GM12878 (cell line): ENCODE measurements around the gene MDFI. TPM values are rescaled to one million over a fixed set of nuclear protein-coding genes. Genes with fewer than 3 reads are reported as not detected.
A peak's percentile ranks its signal among the peaks of the same experiment; 100 is the strongest.

Source experiments
- ATF7 ChIP-seq: fragments of 450-650 bp; IDR thresholded peaks from 2 replicates; pipeline ENCODE4 v1.6.1; 2016; ENCODE audit warnings: low read depth, mild to moderate bottlenecking
- CBX5 ChIP-seq: sonication (generic); IDR thresholded peaks from 2 replicates; pipeline ENCODE4 v1.6.1; 2016; ENCODE audit warnings: low read depth, moderate library complexity, mild to moderate bottlenecking, inconsistent platforms
- CHD2 ChIP-seq: IDR thresholded peaks from 2 replicates; pipeline ENCODE4 v1.6.1; 2011; ENCODE audit warnings: low read depth, low read length, improper control_type of control experiment, borderline replicate concordance
- CHD4 ChIP-seq: fragments of 200-600 bp; sonication (generic); IDR thresholded peaks from 2 replicates; pipeline ENCODE4 v1.6.1; 2016; ENCODE audit warnings: mild to moderate bottlenecking
- CREB1 ChIP-seq: IDR thresholded peaks from 2 replicates; pipeline ENCODE4 v1.6.1; 2012; ENCODE audit warnings: low read depth, mild to moderate bottlenecking, inconsistent platforms
- ELK1 ChIP-seq: IDR thresholded peaks from 2 replicates; pipeline ENCODE4 v1.6.1; 2012; ENCODE audit warnings: low read depth, low read length, improper control_type of control experiment
- FOXM1 ChIP-seq: IDR thresholded peaks from 2 replicates; pipeline ENCODE4 v1.6.1; 2012; ENCODE audit warnings: low read depth, mild to moderate bottlenecking, inconsistent platforms, low read length, moderate library complexity
- IKZF1 ChIP-seq: fragments of 450-650 bp; conservative IDR thresholded peaks from 2 replicates; pipeline ENCODE4 v1.6.1; 2017; ENCODE audit warnings: antibody characterized with exemption, mild to moderate bottlenecking
- IRF3 ChIP-seq: fragments of 450-650 bp; IDR thresholded peaks from 2 replicates; pipeline ENCODE4 v1.6.1; 2014; ENCODE audit warnings: mild to moderate bottlenecking
- KLF5 ChIP-seq: fragments of 450-650 bp; IDR thresholded peaks from 2 replicates; pipeline ENCODE4 v1.6.1; 2014; ENCODE audit warnings: mild to moderate bottlenecking; ENCODE audit not compliant: partially characterized antibody
- NBN ChIP-seq: fragments of 450-650 bp; IDR thresholded peaks from 2 replicates; pipeline ENCODE4 v1.6.1; 2016
- NFYA ChIP-seq: IDR thresholded peaks from 2 replicates; pipeline ENCODE4 v1.6.1; 2011; ENCODE audit warnings: low read depth, mild to moderate bottlenecking, low read length, improper control_type of control experiment, borderline replicate concordance
- NFYB ChIP-seq: IDR thresholded peaks from 2 replicates; pipeline ENCODE4 v1.6.1; 2011; ENCODE audit warnings: low read depth, mild to moderate bottlenecking, low read length, improper control_type of control experiment, moderate library complexity; ENCODE audit not compliant: insufficient read depth
- PAX5 ChIP-seq: IDR thresholded peaks from 2 replicates; pipeline ENCODE4 v1.6.1; 2011; ENCODE audit warnings: low read depth, low read length, borderline replicate concordance
- POLR2AphosphoS5 ChIP-seq: IDR thresholded peaks from 2 replicates; pipeline ENCODE4 v1.6.1; 2011; ENCODE audit warnings: mild to moderate bottlenecking, low read length, inconsistent platforms
- POU2F2 ChIP-seq: IDR thresholded peaks from 3 replicates; pipeline ENCODE4 v1.6.1; 2011; ENCODE audit warnings: low read depth, mild to moderate bottlenecking, low read length, borderline replicate concordance
- RB1 ChIP-seq: fragments of 450-650 bp; formaldehyde crosslinking; IDR thresholded peaks from 2 replicates; pipeline ENCODE4 v1.6.1; 2017; ENCODE audit warnings: mild to moderate bottlenecking, borderline replicate concordance
- SMAD5 ChIP-seq: IDR thresholded peaks from 2 replicates; pipeline ENCODE4 v1.6.1; 2016; ENCODE audit warnings: antibody characterized with exemption, low read depth
- TCF3 ChIP-seq: IDR thresholded peaks from 2 replicates; pipeline ENCODE4 v1.6.1; 2012; ENCODE audit warnings: low read depth, mild to moderate bottlenecking, low read length, borderline replicate concordance; ENCODE audit not compliant: insufficient read depth
- USF1 ChIP-seq: IDR thresholded peaks from 2 replicates; pipeline ENCODE4 v1.6.1; 2011; ENCODE audit warnings: borderline replicate concordance, low read depth, mild to moderate bottlenecking, moderate library complexity, mixed read lengths, low read length; ENCODE audit not compliant: insufficient read depth; ENCODE audit errors: extremely low read length
- WRNIP1 ChIP-seq: IDR thresholded peaks from 2 replicates; pipeline ENCODE4 v1.6.1; 2011; ENCODE audit warnings: low read depth, low read length, improper control_type of control experiment, borderline replicate concordance
- ZBTB40 ChIP-seq: fragments of 450-650 bp; IDR thresholded peaks from 2 replicates; pipeline ENCODE4 v1.6.1; 2016; ENCODE audit warnings: mild to moderate bottlenecking, moderate library complexity, borderline replicate concordance
- ZNF24 ChIP-seq: fragments of 450-650 bp; IDR thresholded peaks from 2 replicates; pipeline ENCODE4 v1.6.1; 2017; ENCODE audit warnings: antibody characterized with exemption, mild to moderate bottlenecking
- ZZZ3 ChIP-seq: IDR thresholded peaks from 2 replicates; pipeline ENCODE4 v1.6.1; 2011; ENCODE audit warnings: low read depth; ENCODE audit not compliant: control insufficient read depth, insufficient read length
- polyA plus RNA-seq, 11 experiments: library from polyadenylated mRNA; depleted of rRNA in 4 of 11; unstranded in 6 of 11; stranded (reverse) in 5 of 11; fragments of >200 nt; fragmentation: Nextera tagmentation in 4 of 11; fragmentation: Illumina TruSeq in 1 of 11; extraction: Ambion mirVana in 4 of 11; extraction: Trizol in 1 of 11; gene quantifications; 1 replicate in 1 of 11; 2 replicates in 10 of 11; pipeline versions ENCODE4 v1.2.1 to v1.2.3, GENCODE V29; 2011 to 2016; ENCODE audit warnings: inconsistent platforms in 2 of 11, missing spikeins in 2 of 11, low read depth in 1 of 11
- total RNA-seq, 4 experiments: library from RNA; depleted of rRNA in 3 of 4; stranded (reverse); fragments of >200 nt in 3 of 4; fragmentation: Illumina TruSeq in 1 of 4; extraction: Trizol in 1 of 4; gene quantifications; 2 replicates each; pipeline versions ENCODE4 v1.2.1 to v1.2.3, GENCODE V29; 2013 to 2021

MDFI gene
- total and polyA plus RNA-seq, 10 of the 15 experiments (the other 5 are each of a cell fraction or from before 2014, with no cell fraction given), result not detected

- TF ChIP-seq TCF3 (peak; percentile 56; the same call in 1 of the 2 replicates), PAX5 (no peak), IRF3 (no peak), NFYB (no peak), KLF5 (no peak), CHD4 (no peak), ELK1 (no peak), IKZF1 (no peak), CREB1 (peak; percentile 12; the same call in 1 of the 2 replicates), ZNF24 (no peak), NBN (peak; percentile 33; the same call in 1 of the 2 replicates), ZBTB40 (no peak), POLR2AphosphoS5 (peak; percentile 31; the same call in 1 of the 2 replicates), ZZZ3 (no peak), WRNIP1 (no peak), NFYA (no peak), USF1 (no peak), POU2F2 (peak; percentile 48; the same call in 1 of the 3 replicates), CHD2 (peak; percentile 77; the same call in 1 of the 2 replicates), CBX5 (no peak), FOXM1 (0 out of 2 replicates have a peak, but pooled peaks have one; percentile 20), SMAD5 (no peak), RB1 (peak; percentile 45; the same call in 1 of the 2 replicates), ATF7 (no peak)
Measured at GRCh38 chr6:41682056-41682477, 43.8 kb downstream of the MDFI start (continued).
